GM19043 (cell line): ENCODE data around the gene STAU1.
A peak's percentile ranks its signal among the peaks of the same experiment; 100 is the strongest.
"Not testable (repeated sequence)": the region's sequence is repeated elsewhere in the genome, so short reads cannot be mapped to it uniquely, and the experiment has no call there.

Source experiments
- ATAC-seq: cut with Tn5 transposase; IDR thresholded peaks from one replicate; pipeline ENCODE4 v1.9.1; 2021; ENCODE audit warnings: low read depth; ENCODE audit not compliant: unreplicated experiment

Gene STAU1

GRCh38 chr20:49210101-49210756 lies 22.1 kb upstream of the STAU1 start:
- ATAC-seq = no peak

- no peak for ATAC-seq
These were observed 18.9 kb upstream of the STAU1 start for GRCh38 chr20:49207076-49207475.

- ATAC-seq = no peak
These were observed 15.6 kb upstream of the STAU1 start for GRCh38 chr20:49203746-49204145.

GRCh38 chr20:49203011-49203410 lies 14.9 kb upstream of the STAU1 start:
- no peak for ATAC-seq

GRCh38 chr20:49199729-49200293 lies 11.7 kb upstream of the STAU1 start:
- no peak for ATAC-seq

GRCh38 chr20:49192944-49193518 lies 4.9 kb upstream of the STAU1 start:
- ATAC-seq = not testable (repeated sequence)

GRCh38 chr20:49187330-49187850 lies 744 bp downstream of the STAU1 start:
- no peak for ATAC-seq

GRCh38 chr20:49186535-49187329 lies 1.4 kb downstream of the STAU1 start:
- no peak for ATAC-seq

GRCh38 chr20:49185071-49185761 lies 2.9 kb downstream of the STAU1 start:
- ATAC-seq = no peak

- no peak for ATAC-seq
These were observed 3.5 kb downstream of the STAU1 start for GRCh38 chr20:49184691-49185070.

- not testable (repeated sequence) for ATAC-seq
These were observed 4.0 kb downstream of the STAU1 start for GRCh38 chr20:49184084-49184501.

- ATAC-seq = no peak
These were observed 4.7 kb downstream of the STAU1 start for GRCh38 chr20:49183444-49183843.

- no peak for ATAC-seq
These were observed 6.8 kb downstream of the STAU1 start for GRCh38 chr20:49181265-49181877.

GRCh38 chr20:49179368-49180277 lies 8.5 kb downstream of the STAU1 start:
- ATAC-seq = peak; percentile 49

GRCh38 chr20:49174183-49174582 lies 14.0 kb downstream of the STAU1 start:
- ATAC-seq = no peak

- no peak for ATAC-seq
These were observed 15.7 kb downstream of the STAU1 start for GRCh38 chr20:49172413-49172812.

- no peak for ATAC-seq
These were observed 16.2 kb downstream of the STAU1 start for GRCh38 chr20:49171909-49172308.

GRCh38 chr20:49170714-49171113 lies 17.4 kb downstream of the STAU1 start:
- ATAC-seq = no peak

- no peak for ATAC-seq
These were observed 18.6 kb downstream of the STAU1 start for GRCh38 chr20:49169547-49169946.
